Uterus (tissue), 2 donors: ENCODE results near the gene A4GALT.

Experiments used
- CTCF ChIP-seq, 4 experiments: fragments of 200-600 bp in 2 of 4; fragments of 450-650 bp in 2 of 4; sonication (generic) in 2 of 4; IDR thresholded peaks; one replicate each; pipeline ENCODE4 v1.5.1; 2016 to 2019; ENCODE audit warnings: antibody characterized with exemption in 4 of 4, mild to moderate bottlenecking in 2 of 4, moderate library complexity in 1 of 4
- POLR2A ChIP-seq, 2 donors: fragments of 450-650 bp; IDR thresholded peaks; one replicate each; pipeline ENCODE4 v1.6.1; 2016; ENCODE audit warnings: antibody characterized with exemption in 2 of 2, mild to moderate bottlenecking in 1 of 2, moderate library complexity in 1 of 2

- no peak for TF ChIP-seq CTCF (IDR thresholded peaks at IDR 0.05)
- no peak for TF ChIP-seq POLR2A (IDR thresholded peaks at IDR 0.05)
Observed at GRCh38 chr22:42769238-42769573, 48.5 kb upstream of the A4GALT start.
